Testis (tissue), 3 donors: ENCODE data around the gene PEX5. TPM values are rescaled to one million over a fixed set of nuclear protein-coding genes. Genes with fewer than 3 reads are reported as not detected.

Experiments
- DNase-seq: peaks from one replicate; pipeline ENCODE4 v3.0.0-alpha.2; 2019
- H3K27ac ChIP-seq, 2 donors: fragments of 200-600 bp; sonication (generic); one replicate each; pipeline ENCODE4 v1.5.1; 2019
- H3K27me3 ChIP-seq: fragments of 200-600 bp; sonication (generic); one replicate; pipeline ENCODE4 v1.5.1; 2019
- H3K36me3 ChIP-seq: fragments of 200-600 bp; sonication (generic); one replicate; pipeline ENCODE4 v1.5.1; 2017; ENCODE audit warnings: low read depth; ENCODE audit errors: missing control alignments
- H3K4me1 ChIP-seq: fragments of 200-600 bp; sonication (generic); one replicate; pipeline ENCODE4 v1.5.1; 2019
- H3K4me3 ChIP-seq, 2 donors: fragments of 200-600 bp; sonication (generic); one replicate each; pipeline ENCODE4 v1.5.1; 2017 to 2019
- H3K9me3 ChIP-seq: fragments of 200-600 bp; sonication (generic); one replicate; pipeline ENCODE4 v1.5.1; 2017
- POLR2A ChIP-seq: fragments of 450-650 bp; IDR thresholded peaks from one replicate; pipeline ENCODE4 v1.6.1; 2017; ENCODE audit warnings: antibody characterized with exemption, mild to moderate bottlenecking, moderate library complexity
- WGBS, 2 donors: methylation state at CpG; one replicate each; pipeline ENCODE4 v1.1.5; 2018; 5-methylcytosine and 5-hydroxymethylcytosine counted together
- intact Hi-C: fragments of 100-400 bp; cut with DNase I; formaldehyde crosslinking; loops from one replicate; pipeline ENCODE4 v1.15.1; 2023; ENCODE audit warnings: low total_unique reads
- polyA plus RNA-seq: library from polyadenylated mRNA; stranded (reverse); fragments of 350-450 nt; fragmentation: Illumina TruSeq; extraction: RNeasy Lipid Tissue Mini Kit (QIAGEN cat#74804); gene quantifications from one replicate; pipeline ENCODE4 v1.2.3, GENCODE V29; 2014; ENCODE audit warnings: low read depth, low replicate concordance; ENCODE audit not compliant: insufficient read depth
- total RNA-seq, 2 donors: library from RNA; depleted of rRNA; stranded (reverse); fragments of >200 nt; gene quantifications; one replicate each; pipeline ENCODE4 v1.2.3, GENCODE V29; 2016
- TF ChIP-seq, protein P1 (sequence below), 3 experiments: fragments of 450-650 bp in 2 of 3; fragments of 200-600 bp in 1 of 3; sonication (generic) in 1 of 3; IDR thresholded peaks; one replicate each; pipeline ENCODE4 v1.5.1; 2016 to 2019; ENCODE audit warnings: antibody characterized with exemption in 3 of 3, mild to moderate bottlenecking in 2 of 3, moderate library complexity in 1 of 3

Gene PEX5
- total and polyA plus RNA-seq, 3 donors from 2014 or later, result 120 to 134 (median 121) TPM

DNA sequence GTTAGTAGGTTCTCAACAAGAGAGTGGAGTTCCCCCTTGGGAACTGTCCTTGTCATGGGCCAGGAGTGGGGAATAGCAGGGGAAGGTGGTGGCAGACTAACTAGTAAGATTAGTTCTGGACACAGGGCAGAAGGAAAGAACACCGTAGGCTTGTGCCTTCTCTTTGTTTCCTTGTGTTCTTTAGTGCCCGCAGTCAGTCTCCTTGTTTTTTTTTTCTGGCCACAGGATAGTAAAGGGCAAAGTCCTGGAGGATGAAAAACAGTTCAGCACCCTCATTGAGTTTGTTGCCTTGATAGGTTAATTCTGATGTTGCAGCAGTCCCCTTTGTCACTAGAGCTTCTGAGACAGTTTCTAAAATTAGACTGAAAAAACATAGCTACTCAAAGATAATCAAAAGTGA lies 8.4 kb downstream of the PEX5 start:
- Histone ChIP-seq H3K9me3 (no peaks in the 10 kb centered on the region), H3K27ac (no peak overlapping the region), H3K36me3 (no peaks in the 10 kb centered on the region), H3K4me3 (no peak overlapping the region), H3K27me3 (no peaks in the 10 kb centered on the region), H3K4me1 (peaks cover 12% of the 10 kb centered on the region)
- no peak for TF ChIP-seq POLR2A
- intact Hi-C loops, result no loop called here
- WGBS, 2 donors, result 65 to 68% methylated on average over 2 of the region's 2 CpGs
- no peak for DNase-seq

DNA sequence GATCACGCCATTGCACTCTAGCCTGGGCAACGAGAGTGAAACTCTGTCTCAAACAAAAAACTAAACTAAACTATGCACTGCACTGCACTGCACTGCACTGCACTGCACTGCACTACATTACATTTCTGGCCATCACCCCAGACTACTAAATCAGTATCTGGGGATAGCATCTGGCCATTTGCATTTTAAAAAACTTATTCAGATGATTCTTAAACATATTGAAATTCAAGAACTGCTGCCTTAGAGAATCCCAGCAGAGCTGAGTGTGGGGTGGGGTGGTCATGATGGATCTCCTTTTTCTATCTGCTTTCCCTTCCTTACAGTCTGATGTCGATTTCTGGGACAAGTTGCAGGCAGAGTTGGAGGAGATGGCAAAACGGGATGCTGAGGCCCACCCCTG lies 13.6 kb downstream of the PEX5 start:
- H3K36me3 ChIP-seq, result no peaks in the 10 kb centered on the region
- TF ChIP-seq, protein P1, sequence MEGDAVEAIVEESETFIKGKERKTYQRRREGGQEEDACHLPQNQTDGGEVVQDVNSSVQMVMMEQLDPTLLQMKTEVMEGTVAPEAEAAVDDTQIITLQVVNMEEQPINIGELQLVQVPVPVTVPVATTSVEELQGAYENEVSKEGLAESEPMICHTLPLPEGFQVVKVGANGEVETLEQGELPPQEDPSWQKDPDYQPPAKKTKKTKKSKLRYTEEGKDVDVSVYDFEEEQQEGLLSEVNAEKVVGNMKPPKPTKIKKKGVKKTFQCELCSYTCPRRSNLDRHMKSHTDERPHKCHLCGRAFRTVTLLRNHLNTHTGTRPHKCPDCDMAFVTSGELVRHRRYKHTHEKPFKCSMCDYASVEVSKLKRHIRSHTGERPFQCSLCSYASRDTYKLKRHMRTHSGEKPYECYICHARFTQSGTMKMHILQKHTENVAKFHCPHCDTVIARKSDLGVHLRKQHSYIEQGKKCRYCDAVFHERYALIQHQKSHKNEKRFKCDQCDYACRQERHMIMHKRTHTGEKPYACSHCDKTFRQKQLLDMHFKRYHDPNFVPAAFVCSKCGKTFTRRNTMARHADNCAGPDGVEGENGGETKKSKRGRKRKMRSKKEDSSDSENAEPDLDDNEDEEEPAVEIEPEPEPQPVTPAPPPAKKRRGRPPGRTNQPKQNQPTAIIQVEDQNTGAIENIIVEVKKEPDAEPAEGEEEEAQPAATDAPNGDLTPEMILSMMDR (IDR thresholded peaks at IDR 0.05), result no peak
- H3K9me3 ChIP-seq, result no peaks in the 10 kb centered on the region
- 90 to 94% methylated on average over 4 of the region's 4 CpGs for WGBS, 2 donors
- no peak for DNase-seq
- no peaks in the 10 kb centered on the region for H3K27me3 ChIP-seq
- intact Hi-C loops, result no loop called here
- no peak overlapping the region for H3K27ac ChIP-seq
- no peaks in the 10 kb centered on the region for H3K4me1 ChIP-seq
- no peak overlapping the region for H3K4me3 ChIP-seq

DNA sequence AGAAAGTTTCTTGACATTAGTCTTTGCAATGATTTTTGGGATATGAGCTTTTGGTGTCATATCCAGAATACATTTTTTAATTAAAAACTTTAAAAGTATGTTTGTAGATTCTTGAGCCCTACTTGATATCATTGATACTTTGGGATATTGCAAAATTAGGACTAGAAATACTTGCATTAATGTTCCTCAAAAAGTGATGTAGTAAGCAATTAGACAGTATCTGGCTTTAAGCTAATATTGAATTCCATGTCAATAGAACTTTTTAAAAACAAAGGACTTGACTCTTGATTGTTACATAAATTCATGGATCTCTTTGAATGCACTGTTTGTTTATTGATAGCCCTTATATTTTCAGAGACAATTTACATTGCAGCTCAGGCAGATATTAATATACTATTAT lies 15.6 kb downstream of the PEX5 start:
- no peak for TF ChIP-seq POLR2A
- TF ChIP-seq, protein P1 (IDR thresholded peaks at IDR 0.05), result no peak
- intact Hi-C loops, result no loop called here
- no peak overlapping the region for H3K4me3 ChIP-seq
- H3K4me1 ChIP-seq, result no peaks in the 10 kb centered on the region
- H3K36me3 ChIP-seq, result no peaks in the 10 kb centered on the region
- H3K9me3 ChIP-seq, result no peaks in the 10 kb centered on the region
- H3K27ac ChIP-seq, result no peak overlapping the region
- H3K27me3 ChIP-seq, result no peaks in the 10 kb centered on the region
- no peak for DNase-seq

DNA sequence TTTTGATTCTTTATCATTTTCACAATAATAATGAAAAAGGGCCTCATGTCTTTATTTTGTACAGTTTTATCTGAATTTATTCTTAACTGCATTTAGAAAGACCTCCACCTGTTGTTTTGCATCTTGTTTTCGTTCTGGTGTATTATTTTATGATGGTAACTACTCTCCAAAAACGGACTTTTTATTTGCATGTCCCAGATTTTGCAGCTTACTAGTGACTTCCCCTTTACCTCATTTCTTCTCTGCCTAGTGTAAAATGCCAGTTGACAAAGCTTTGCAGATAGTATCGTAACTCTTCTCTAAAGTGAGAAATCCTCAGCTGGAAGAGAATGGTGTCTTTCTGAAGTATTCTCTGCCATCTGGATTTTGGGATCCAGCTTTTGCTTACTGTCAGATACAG lies 17.2 kb downstream of the PEX5 start:
- intact Hi-C loops, result no loop called here
- Histone ChIP-seq H3K9me3 (no peaks in the 10 kb centered on the region), H3K27ac (no peak overlapping the region), H3K36me3 (peaks cover 2% of the 10 kb centered on the region), H3K4me3 (no peak overlapping the region), H3K4me1 (no peaks in the 10 kb centered on the region), H3K27me3 (no peaks in the 10 kb centered on the region)
- DNase-seq, result no peak
- WGBS, 2 donors, result 91 to 93% methylated on average over 3 of the region's 3 CpGs
- TF ChIP-seq POLR2A, result no peak
- TF ChIP-seq, protein P1 (IDR thresholded peaks at IDR 0.05), result no peak

DNA sequence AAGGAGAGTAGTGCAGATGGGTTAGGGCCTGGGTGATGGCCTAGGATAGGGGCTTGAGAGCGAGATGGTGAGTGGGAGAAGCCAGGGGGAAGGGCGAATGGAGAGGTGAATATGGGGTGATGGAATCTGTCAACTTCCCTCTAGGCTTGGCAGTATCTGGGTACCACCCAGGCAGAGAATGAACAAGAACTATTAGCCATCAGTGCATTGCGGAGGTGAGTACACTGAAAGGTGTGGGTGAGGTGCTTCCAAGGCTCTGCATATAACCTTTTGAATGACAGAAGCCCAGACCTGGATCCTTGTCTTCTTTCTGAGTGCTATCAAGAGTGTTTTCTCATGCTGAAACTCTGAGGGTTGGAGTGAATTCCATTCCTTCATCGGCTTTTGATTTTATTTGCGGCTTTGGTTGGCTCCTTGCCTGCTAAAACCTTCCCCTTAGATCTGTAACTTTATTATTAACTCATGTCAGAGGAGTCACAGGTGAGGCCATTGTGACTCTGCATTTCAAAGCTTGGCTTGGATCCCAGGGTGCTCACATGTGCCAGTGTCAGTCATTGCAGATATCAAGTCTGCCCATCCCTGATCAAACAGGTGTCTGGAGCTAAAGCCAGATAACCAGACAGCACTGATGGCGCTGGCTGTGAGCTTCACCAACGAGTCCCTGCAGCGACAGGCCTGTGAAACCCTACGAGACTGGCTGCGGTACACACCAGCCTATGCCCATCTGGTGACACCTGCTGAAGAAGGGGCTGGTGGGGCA lies 18.6 kb downstream of the PEX5 start:
- Histone ChIP-seq H3K36me3 (peaks cover 2% of the 10 kb centered on the region), H3K4me1 (no peaks in the 10 kb centered on the region), H3K27me3 (no peaks in the 10 kb centered on the region), H3K4me3 (no peak overlapping the region), H3K27ac (no peak overlapping the region), H3K9me3 (no peaks in the 10 kb centered on the region)
- no peak for TF ChIP-seq POLR2A
- TF ChIP-seq, protein P1 (IDR thresholded peaks at IDR 0.05), result no peak
- intact Hi-C loops, result no loop called here
- WGBS, 2 donors, result 94 to 97% methylated on average over 5 to 10 of the region's 10 CpGs
- no peak for DNase-seq
